Measurements from ENCODE around the gene RBM47.
"Not testable (repeated sequence)": the region's sequence is repeated elsewhere in the genome, so short reads cannot be mapped to it uniquely, and the experiment has no call there.

RBM47 gene

GRCh38 chr4:40437741-40438383 is 191.8 kb downstream of the RBM47 start:
- no peak for TF ChIP-seq CTCF (conservative IDR thresholded peaks at IDR 0.05; ENCODE audit: low read length)
- H3K4me3 ChIP-seq (ENCODE audit: low read length): no peak overlapping the region
- no peak for DNase-seq (ENCODE audit: low read depth)

- not testable (repeated sequence) for H3K4me3 ChIP-seq (ENCODE audit: low read length); DNase-seq (ENCODE audit: low read depth)
Observed at GRCh38 chr4:40435306-40435705, 194.4 kb downstream of the RBM47 start.

- DNase-seq (ENCODE audit: low read depth): no peak
- no peak for TF ChIP-seq CTCF (conservative IDR thresholded peaks at IDR 0.05; ENCODE audit: low read length)
Observed at GRCh38 chr4:40434126-40434687, 195.5 kb downstream of the RBM47 start.

GRCh38 chr4:40432504-40432903 is 197.2 kb downstream of the RBM47 start:
- no peak for TF ChIP-seq CTCF (conservative IDR thresholded peaks at IDR 0.05; ENCODE audit: low read length)
- H3K4me3 ChIP-seq (ENCODE audit: low read length): no peak overlapping the region

More at GRCh38 chr4:40434126-40434687, 195.5 kb downstream of the RBM47 start:
- H3K4me3 ChIP-seq (ENCODE audit: low read length): no peak overlapping the region

GRCh38 chr4:40427871-40428270 is 201.8 kb downstream of the RBM47 start:
- not testable (repeated sequence) for H3K4me3 ChIP-seq (ENCODE audit: low read length)

More at GRCh38 chr4:40432504-40432903, 197.2 kb downstream of the RBM47 start:
- no peak for DNase-seq (ENCODE audit: low read depth)

GRCh38 chr4:40427128-40427527 is 202.5 kb downstream of the RBM47 start:
- no peak for TF ChIP-seq CTCF (conservative IDR thresholded peaks at IDR 0.05; ENCODE audit: low read length)
- no peak overlapping the region for H3K4me3 ChIP-seq (ENCODE audit: low read length)
- DNase-seq (ENCODE audit: low read depth): no peak

More at GRCh38 chr4:40427871-40428270, 201.8 kb downstream of the RBM47 start:
- not testable (repeated sequence) for DNase-seq (ENCODE audit: low read depth)

- TF ChIP-seq CTCF (conservative IDR thresholded peaks at IDR 0.05; ENCODE audit: low read length): no peak
- no peak overlapping the region for H3K4me3 ChIP-seq (ENCODE audit: low read length)
- no peak for DNase-seq (ENCODE audit: low read depth)
Observed at GRCh38 chr4:40425799-40426574, 203.7 kb downstream of the RBM47 start.

- TF ChIP-seq CTCF (conservative IDR thresholded peaks at IDR 0.05; ENCODE audit: low read length): no peak
Observed at GRCh38 chr4:40423735-40424134, 205.9 kb downstream of the RBM47 start.

More at GRCh38 chr4:40423735-40424134, 205.9 kb downstream of the RBM47 start:
- peak; percentile 66 for DNase-seq (ENCODE audit: low read depth)
- H3K4me3 ChIP-seq (ENCODE audit: low read length): no peak overlapping the region
